ENCODE measurements around the gene CSPG5. TPM values are rescaled to one million over a fixed set of nuclear protein-coding genes. Genes with fewer than 3 reads are reported as not detected.

Gene CSPG5
- total RNA-seq, 1 experiment from 2014 or later: 5.7 TPM

- peaks cover 65 to 89% (median 83%) of the 10 kb centered on the region in 3 experiments for H3K36me3 Mint-ChIP-seq (ENCODE audit: insufficient read depth in 1 of 3, low read depth in 3 of 3)
- TF ChIP-seq CTCF (conservative IDR thresholded peaks at IDR 0.05): no peak
- no CpG with 5 or more reads among the region's 2 CpGs for WGBS (ENCODE audit: extremely low coverage, insufficient read length, low lambda C conversion rate)
These were observed 11.6 kb upstream of the CSPG5 start for GRCh38 chr3:47590216-47590615.

More at GRCh38 chr3:47590216-47590615, 11.6 kb upstream of the CSPG5 start:
- H3K27ac ChIP-seq (ENCODE audit: insufficient read length, low read depth, low read length): no peak overlapping the region
- no peaks in the 10 kb centered on the region for H3K23me2 ChIP-seq (ENCODE audit: insufficient read length, low read depth, low read length, poor library complexity, severe bottlenecking)
- no peak overlapping the region for H4K8ac ChIP-seq (replicated peaks; ENCODE audit: insufficient read length, low read depth, low read length)
- no peaks in the 10 kb centered on the region for H3K9me3 Mint-ChIP-seq
- no peak overlapping the region for H3K4ac ChIP-seq (ENCODE audit: low read depth, low read length)
- H3K27me3 ChIP-seq (ENCODE audit: insufficient read depth, low read length): no peaks in the 10 kb centered on the region
- no peak overlapping the region for H2BK5ac ChIP-seq (ENCODE audit: insufficient read length, low read length)
- H3K79me1 ChIP-seq (ENCODE audit: insufficient read depth, low read depth, low read length, poor library complexity, severe bottlenecking): no peaks in the 10 kb centered on the region
- H2BK15ac ChIP-seq (ENCODE audit: low read depth, low read length): no peak overlapping the region
- no peak overlapping the region for H4K5ac ChIP-seq (ENCODE audit: insufficient read length, low read depth, low read length)
- no peak overlapping the region for H3T11ph ChIP-seq (ENCODE audit: low read length)
- H4K91ac ChIP-seq (ENCODE audit: insufficient read length, low read depth, low read length): no peak overlapping the region
- H3K4me1 ChIP-seq (ENCODE audit: insufficient read depth, low read length): no peaks in the 10 kb centered on the region
- H2AK5ac ChIP-seq (ENCODE audit: insufficient read length, low read length): no peak overlapping the region
- no peaks in the 10 kb centered on the region for H3K79me2 ChIP-seq (ENCODE audit: insufficient read depth, low read length)
- no peak overlapping the region for H3K9ac ChIP-seq (ENCODE audit: extremely low read depth, insufficient read length, low read length)
- no peaks in the 10 kb centered on the region for H3K9me3 ChIP-seq (ENCODE audit: control insufficient read depth, low read depth, low read length)
- no peak overlapping the region for H3K23ac ChIP-seq (ENCODE audit: insufficient read length, low read depth, low read length)
- H3K14ac ChIP-seq (ENCODE audit: insufficient read depth, low read length): no peak overlapping the region
- no peak overlapping the region for H2BK20ac ChIP-seq (ENCODE audit: low read depth, low read length, poor library complexity, severe bottlenecking)
- no peak overlapping the region for H2BK12ac ChIP-seq (ENCODE audit: insufficient read length, low read depth, low read length)
- no peaks in the 10 kb centered on the region for H4K20me1 ChIP-seq (ENCODE audit: control insufficient read depth, insufficient read depth, insufficient read length)
- H3K4me3 Mint-ChIP-seq: no peak overlapping the region
- H2AFZ ChIP-seq (ENCODE audit: low read length): no peak overlapping the region
- H3K4me1 Mint-ChIP-seq: peaks cover 4 to 6% of the 10 kb centered on the region in 2 experiments; a peak in 3 of 4 replicates
- no peak overlapping the region for H3K18ac ChIP-seq (ENCODE audit: insufficient read length, low read depth, low read length)
- no peak overlapping the region for H3K4me2 ChIP-seq (ENCODE audit: insufficient read depth, insufficient read length, low read length)
- H2BK120ac ChIP-seq (ENCODE audit: low read depth, low read length, poor library complexity, severe bottlenecking): no peak overlapping the region
- H3K27ac Mint-ChIP-seq: no peak overlapping the region
- DNase-seq: no peak
- no peaks in the 10 kb centered on the region for H3K27me3 Mint-ChIP-seq (ENCODE audit: low read depth)
- no peak overlapping the region for H3K56ac ChIP-seq (ENCODE audit: insufficient read length, low read depth, low read length)
